Cardiac fibroblast (primary cell): Measurements from ENCODE around the gene SHROOM1.

Experiments
- DNase-seq, 2 donors: peaks; one replicate each; pipeline versions ENCODE4 v3.0.0 to v3.0.0-alpha.2; 2010; ENCODE audit warnings: low read depth in 2 of 2
- H3K4me3 ChIP-seq, 2 donors: replicated peaks in 1 of 2; 1 replicate in 1 of 2; 2 replicates in 1 of 2; pipeline ENCODE4 v1.5.1; 2011; ENCODE audit warnings: low read depth in 2 of 2, low read length in 2 of 2, mild to moderate bottlenecking in 2 of 2, moderate library complexity in 1 of 2
- TF ChIP-seq, protein P1 (sequence below): IDR thresholded peaks from one replicate; pipeline ENCODE4 v1.5.1; 2011; ENCODE audit warnings: low read depth, mild to moderate bottlenecking, low read length, inconsistent platforms

SHROOM1 gene

GRCh38 chr5:132820162-132820754 lies 10.2 kb downstream of the SHROOM1 start:
- TF ChIP-seq, protein P1, sequence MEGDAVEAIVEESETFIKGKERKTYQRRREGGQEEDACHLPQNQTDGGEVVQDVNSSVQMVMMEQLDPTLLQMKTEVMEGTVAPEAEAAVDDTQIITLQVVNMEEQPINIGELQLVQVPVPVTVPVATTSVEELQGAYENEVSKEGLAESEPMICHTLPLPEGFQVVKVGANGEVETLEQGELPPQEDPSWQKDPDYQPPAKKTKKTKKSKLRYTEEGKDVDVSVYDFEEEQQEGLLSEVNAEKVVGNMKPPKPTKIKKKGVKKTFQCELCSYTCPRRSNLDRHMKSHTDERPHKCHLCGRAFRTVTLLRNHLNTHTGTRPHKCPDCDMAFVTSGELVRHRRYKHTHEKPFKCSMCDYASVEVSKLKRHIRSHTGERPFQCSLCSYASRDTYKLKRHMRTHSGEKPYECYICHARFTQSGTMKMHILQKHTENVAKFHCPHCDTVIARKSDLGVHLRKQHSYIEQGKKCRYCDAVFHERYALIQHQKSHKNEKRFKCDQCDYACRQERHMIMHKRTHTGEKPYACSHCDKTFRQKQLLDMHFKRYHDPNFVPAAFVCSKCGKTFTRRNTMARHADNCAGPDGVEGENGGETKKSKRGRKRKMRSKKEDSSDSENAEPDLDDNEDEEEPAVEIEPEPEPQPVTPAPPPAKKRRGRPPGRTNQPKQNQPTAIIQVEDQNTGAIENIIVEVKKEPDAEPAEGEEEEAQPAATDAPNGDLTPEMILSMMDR: peak; percentile 86
- DNase-seq: peak; percentile 94
- H3K4me3 ChIP-seq: no peak overlapping the region

GRCh38 chr5:132819468-132819867 lies 11.0 kb downstream of the SHROOM1 start:
- TF ChIP-seq, protein P1: no peak
- H3K4me3 ChIP-seq: no peak overlapping the region
- no peak for DNase-seq

GRCh38 chr5:132817011-132817410 lies 13.4 kb downstream of the SHROOM1 start:
- DNase-seq: no peak
- H3K4me3 ChIP-seq: no peak overlapping the region
- TF ChIP-seq, protein P1: no peak

- no peak for DNase-seq
- TF ChIP-seq, protein P1: no peak
- no peak overlapping the region for H3K4me3 ChIP-seq
Observed at GRCh38 chr5:132816554-132816953, 13.9 kb downstream of the SHROOM1 start.

DNA sequence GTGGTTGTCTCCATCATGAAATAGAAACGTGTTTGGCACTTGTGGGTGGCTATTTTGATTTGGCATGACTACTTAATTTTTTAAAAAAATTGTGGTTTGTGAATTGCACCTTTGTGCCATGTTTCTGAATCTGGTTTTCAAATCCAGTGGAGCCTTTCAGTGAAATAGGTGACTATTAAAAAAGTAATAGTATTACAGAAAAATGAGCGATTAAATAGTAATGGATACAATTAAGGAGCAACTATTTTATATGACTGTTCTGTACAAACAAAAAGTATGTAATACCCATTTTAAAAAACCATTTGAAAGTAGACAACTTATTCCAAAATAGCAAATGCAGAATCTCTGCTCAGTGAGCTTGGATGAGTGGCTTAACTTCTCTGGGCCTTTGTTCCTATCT lies 14.4 kb downstream of the SHROOM1 start:
- H3K4me3 ChIP-seq: no peak overlapping the region
- TF ChIP-seq, protein P1: no peak
- DNase-seq: no peak

- no peak overlapping the region for H3K4me3 ChIP-seq
- TF ChIP-seq, protein P1: no peak
- peak in 1 of 2 donors; percentile 38 for DNase-seq
Observed at GRCh38 chr5:132815454-132815853, 15.0 kb downstream of the SHROOM1 start.
